IPS DF 4.7 (cell line): Measurements from ENCODE around the gene INHBC.
A peak's percentile ranks its signal among the peaks of the same experiment; 100 is the strongest.
"Not testable (repeated sequence)": the region's sequence is repeated elsewhere in the genome, so short reads cannot be mapped to it uniquely, and the experiment has no call there.

ENCODE experiments used
- DNase-seq: peaks from one replicate; pipeline ENCODE4 v3.0.0-alpha.2; 2013; ENCODE audit warnings: low spot score; ENCODE audit errors: extremely low read depth

The INHBC gene

DNA sequence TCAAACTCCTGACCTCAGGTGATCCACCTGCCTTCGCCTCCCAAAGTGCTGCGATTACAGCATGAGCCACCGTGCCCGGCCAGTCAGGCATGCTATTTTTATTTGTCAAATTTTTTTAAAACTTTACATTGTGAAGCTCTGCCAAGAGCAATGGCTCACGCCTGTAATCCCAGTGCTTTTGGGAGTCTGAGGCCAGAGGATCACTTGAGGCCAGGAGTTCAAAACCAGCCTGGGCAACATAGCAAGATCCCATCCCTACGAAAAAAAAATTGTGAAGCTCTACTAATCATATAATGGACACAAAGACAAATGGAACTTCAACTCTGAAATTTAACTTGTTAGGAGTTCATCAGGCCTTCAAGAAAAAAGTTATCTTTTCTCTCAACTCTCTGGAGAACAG is 5.6 kb upstream of the INHBC start:
- no peak for DNase-seq

DNA sequence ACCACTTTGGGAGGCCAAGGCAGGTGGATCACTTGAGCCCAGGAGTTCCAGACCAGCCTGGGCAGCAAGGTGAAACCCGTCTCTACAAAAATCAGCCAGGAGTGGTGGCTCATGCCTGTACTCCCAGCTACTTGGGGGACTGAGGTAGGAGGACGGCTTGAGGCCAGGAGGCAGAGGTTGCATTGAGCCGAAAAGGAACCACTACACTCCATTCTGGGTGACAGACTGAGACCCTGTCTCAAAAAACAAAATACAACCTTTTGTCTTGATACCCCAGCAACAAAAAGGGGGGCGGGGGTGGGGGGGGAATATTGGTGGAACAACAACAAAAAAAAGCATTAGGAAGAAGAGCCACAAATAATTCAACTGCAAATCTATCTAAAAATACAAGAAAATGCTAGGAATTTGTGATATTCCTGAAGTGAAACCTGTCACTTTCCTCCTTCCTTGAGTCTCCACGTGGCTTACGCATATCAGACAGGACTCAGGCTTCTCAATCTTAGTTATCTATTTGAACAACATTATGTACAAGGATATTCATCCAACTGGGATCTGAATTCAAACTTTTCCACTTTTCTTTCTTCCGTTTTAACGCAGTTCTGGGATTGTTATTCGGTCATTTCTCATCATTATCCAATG is 5.0 kb upstream of the INHBC start:
- no peak for DNase-seq

DNA sequence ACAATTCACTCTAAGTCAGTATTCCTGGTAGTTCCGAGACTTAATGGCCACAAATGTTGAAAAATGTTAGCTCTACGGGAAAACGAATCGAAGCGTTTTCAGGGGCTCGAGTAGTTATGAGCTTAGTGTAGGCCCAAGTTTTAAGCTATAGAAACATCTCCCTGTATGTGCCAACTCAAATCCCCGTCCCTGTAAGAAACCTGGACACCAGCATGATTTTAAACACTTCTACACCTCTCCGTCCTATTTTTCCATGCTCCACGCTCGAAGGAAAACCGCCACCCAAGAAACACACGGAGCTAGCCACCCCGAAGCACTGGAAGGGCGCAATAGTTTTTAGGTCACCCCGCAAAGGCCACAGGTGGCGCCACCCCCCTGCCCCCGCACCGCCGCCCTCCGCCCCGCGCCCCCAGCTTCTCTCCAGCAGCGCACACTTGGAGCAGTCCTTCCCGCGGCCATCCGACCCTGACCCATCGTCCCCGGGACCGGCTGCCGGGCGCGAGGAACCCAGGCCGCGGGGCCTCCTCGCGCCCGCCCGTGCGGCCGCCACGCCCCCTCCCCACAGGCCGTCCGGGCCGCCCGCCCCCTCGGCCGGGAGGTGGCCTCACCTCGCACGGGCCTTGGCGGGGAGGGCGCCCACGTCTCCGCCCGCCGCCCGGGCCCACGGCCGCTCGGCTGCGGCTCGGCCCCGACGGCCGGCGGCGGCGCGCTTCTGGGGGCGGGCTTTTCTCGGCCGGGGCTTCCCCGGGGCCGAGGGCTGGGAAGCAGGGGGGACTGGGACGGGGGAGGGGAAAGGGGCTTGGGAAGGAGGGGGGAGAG is 4.3 kb upstream of the INHBC start:
- no peak for DNase-seq

DNA sequence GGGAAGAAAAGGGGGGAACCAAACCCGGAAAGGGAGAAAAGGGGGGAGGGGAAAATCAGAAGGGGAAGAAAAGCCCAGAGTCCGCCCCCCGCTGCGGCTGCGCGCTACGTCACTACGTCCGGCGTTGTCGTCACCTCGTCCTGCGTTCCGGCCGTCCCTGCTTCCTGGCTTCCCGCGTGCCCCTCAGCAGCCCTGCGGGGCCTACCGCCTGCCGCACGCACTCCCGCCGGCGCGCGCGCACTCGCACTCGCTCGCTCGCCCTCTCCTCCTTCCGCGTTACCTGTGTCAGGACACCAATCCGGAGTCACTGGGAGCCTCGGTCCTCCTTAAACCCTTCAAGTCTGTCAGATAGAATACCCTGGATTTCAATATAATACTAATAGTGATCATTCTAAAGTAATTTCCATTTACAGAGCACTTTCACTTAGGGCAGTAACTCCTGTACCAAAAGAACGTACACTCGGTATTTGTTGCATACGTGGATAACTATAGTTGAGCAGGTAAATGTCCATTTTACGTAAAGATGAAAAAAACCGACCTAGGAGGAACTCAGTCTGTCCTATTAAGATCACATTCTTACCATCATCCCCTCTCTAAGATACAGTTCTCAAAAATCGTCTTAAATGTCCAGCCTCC is 3.5 kb upstream of the INHBC start, which contains the start of gene R3HDM2:
Gene R3HDM2, minus strand, starts transcription at position 113 of the 636 bp plus-strand sequence. CDS start 120,615 bp downstream, outside the sequence.
- peak; percentile 86 for DNase-seq

DNA sequence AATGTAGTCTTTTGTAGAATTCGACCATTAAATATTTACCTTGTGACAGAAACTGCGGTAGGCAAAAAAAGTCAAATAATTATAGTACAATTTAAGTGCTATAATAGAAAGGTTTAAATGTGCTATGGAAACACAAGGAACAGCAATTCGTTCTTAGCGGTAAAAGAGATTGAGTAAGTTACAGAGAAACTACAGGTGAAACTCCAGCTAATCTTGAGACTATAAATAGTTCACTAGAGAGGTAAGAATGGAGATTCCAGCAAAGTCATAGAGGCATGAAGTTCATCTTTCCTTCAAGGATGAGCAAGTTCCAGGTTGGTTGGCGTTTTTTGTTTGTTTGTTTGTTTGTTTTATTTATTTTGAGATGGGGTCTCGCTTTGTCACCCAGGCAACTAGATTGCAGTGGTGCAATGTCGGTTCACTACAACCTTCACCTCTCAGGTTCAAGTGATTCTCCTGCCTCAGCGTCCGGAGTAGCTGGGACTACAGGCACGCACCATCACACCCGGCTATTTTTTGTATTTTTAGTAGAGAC is 2.9 kb upstream of the INHBC start:
- DNase-seq, result no peak

DNA sequence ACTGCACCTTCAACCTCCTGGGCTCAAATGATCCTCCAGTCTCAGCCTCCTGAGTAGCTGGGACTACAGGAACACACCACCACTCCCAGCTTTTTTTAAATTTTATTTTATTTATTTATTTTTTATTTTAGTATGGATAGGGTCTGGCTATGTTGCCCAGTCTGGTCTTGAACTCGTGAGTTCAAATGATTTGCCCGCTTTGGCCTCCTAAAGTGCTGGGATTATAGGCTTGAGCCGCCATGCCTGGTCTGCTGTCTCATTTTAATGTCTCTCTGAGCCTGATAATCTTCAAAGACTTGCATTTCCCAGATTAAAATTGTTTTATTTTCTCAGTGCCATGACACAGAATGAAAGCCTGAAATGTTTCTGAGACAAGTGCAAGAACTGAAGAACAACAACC is 1.2 kb upstream of the INHBC start:
- no peak for DNase-seq

DNA sequence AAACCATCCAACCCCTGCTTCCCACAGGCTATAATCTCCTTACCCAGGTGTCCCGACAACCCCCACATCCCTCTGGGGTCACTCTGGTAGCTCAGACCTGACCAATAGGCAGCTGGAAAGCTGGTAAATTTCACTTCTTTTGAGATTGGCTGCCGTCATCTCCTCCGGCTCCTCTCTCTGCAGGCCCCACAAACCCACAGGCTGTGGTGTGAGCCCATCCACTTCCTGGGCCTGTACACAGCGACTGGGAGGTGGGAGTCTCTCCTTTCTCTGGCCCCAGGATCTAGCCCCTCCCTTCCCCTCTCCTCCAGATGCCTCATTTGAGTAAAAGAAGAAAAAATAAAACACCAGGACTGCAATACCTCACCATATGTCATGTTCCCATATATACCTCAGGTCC is 709 bp downstream of the INHBC start:
- DNase-seq, result no peak

DNA sequence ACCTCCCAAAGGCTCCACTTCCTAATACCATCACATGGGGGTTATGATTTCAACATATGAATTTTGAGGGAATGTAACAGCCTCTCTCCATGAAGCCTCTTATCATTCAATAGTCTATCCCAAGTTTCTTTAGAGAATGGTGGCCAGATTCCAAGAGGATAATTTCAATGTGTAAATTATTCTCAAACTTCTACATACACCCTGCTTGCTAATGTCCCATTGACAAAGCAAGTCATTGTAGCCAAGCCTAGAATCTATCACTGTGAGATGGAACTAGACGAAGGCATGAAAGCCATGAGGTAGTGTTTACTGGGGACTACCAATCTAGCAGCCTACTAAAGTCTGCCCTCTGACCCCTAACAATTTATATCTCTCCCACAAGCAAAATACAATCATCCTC is 3.8 kb downstream of the INHBC start:
- DNase-seq, result no peak

DNA sequence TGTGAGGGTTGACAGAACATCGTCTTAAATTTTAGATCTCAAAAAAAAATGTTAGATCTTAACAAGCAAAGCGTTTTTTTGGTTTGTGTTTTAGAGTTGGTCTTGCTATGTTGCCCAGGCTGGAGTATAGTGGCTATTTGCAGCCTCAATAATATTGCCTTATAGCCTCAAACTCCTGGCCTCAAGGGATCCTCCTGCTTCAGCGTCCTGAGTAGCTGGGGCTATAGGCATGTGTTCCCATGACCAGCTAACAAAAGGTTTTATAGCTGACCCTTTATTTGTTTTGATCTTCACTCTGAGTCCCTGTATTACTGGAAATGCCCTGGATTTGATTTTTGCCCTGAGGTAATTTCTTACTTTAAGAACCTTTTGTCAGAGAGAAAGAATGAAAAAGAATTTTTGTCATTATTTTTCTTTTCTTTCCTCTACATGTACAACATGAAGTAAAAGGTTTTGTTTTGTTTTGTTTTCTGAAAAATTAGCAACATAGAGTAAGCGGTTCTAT is 5.2 kb downstream of the INHBC start:
- DNase-seq, result no peak

DNA sequence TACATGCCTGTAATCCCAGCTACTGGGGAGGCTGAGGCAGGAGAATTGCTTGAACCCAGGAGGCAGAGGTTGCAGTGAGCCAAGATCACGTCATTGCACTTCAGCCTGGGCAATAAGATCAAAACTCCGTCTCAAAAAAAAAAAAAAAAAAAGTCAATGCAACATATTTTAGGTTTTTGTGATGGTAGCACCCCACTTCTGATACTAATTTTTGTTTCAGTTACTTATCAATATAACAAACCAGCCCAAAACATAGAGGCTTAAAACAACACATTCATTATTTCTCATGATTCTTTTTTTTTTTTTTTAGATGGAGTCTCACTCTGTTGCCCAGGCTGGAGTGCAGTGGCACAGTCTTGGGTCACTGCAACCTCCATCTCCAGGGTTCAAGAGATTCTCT is 6.8 kb downstream of the INHBC start:
- DNase-seq, result not testable (repeated sequence)

DNA sequence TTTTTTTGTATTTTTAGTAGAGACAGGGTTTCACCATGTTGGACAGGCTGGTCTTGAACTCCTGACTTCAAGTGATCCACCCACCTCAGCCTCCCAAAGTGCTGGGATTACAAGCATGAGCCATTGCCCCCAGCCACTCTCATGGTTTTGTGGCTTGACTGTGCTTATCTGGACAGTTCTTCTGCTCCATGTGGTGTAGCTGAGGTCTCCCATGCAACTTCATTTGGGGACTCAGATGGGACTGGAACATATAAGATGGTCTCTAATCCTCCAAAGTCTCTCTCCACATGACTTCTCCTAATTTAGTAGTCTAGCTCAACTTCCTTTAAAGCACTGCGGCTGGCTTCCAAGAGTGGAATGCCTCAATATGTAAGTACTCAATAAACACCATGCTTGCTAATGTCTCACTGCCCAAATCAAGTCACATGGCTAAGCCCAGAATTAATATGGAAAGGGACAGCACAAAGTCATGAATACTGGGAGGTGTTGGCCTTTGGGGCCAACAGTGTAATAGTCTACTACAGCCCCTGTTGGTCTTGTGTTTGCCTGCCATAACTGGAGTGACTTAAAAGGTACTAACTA is 7.4 kb downstream of the INHBC start:
- DNase-seq, result no peak

DNA sequence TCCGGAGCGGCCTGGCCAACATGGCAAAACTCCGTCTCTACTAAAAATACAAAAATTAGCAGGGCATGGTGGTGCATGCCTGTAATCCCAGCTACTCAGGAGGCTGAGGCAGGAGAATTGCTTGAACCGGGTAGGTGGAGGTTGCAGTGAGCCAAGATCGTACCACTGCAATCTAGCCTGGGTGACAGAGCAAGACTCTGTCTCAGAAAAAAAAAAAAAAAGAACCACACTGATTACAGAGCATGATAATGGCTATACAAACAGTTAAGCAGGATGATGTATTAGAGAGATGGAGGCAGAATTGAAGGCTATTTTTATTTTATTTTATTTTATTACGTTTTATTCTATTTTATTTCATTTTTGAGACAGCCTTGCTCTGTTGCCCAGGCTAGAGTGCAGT is 9.8 kb downstream of the INHBC start:
- DNase-seq, result not testable (repeated sequence)

DNA sequence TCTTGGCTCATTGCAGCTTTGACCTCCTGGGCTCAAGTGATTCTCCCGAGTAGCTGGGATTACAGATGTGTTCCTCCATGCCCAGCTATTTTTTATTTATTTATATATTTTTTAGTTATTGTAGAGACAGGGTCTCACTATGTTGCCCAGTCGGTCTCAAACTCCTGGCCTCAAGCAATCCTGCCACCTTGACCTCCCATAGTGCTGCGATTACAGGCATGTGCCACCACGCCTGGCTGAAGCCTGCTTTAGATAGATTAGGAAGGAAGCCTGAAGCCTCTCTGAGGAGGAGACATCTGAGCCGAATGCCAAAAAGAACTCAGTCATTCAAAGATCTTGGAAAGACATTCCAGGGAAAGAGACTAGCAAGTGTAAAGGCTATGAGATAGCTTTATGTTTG is 10.2 kb downstream of the INHBC start:
- no peak for DNase-seq

DNA sequence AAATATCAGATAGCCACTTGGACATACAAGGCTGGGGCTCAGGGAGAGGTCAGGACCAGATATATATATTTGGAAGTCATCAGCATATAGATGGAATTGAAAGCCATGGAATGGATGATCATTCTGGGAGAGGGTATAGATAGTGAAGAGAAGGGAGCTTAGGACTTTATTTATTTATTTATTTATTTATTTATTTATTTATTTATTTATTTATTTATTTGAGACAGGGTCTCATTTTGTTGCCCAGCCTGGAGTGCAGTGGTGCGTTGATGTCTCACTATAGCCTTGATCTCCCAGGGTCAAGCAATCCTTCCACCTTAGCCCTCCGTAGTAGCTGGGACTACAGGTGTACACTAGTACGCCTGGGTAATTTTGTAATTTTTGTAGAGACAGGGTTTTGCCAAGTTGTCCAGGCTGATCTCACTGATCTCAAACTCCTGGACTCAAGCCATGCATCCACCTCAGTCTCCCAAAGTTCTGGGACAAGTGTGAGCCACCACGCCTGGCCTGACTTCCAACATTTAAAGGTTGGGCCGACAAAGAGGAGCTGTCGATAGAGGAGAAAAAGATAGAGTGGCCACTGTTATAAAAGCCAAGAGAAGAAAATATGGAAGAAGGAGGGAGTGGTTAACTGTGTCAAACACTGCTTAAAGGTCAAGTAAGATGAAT is 11.8 kb downstream of the INHBC start:
- DNase-seq, result no peak

DNA sequence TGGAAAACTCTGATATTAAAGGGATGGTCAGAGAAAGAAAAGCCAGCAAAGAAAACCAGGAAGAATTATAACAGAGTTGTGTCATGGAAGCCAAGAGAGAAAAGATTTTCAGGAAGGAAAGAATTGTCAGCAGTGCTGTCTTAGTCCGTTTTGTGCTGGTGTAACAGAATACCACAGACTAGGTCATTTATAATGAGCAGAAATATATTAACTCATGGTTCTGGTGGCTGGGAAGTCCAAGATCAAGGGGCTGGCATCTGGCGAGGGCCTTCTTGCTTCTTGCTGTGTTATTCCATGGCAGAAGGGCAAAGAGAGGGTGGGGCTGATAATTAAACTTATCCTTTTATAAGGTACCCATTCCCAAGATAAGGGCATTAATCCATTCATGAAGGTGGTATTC is 14.1 kb downstream of the INHBC start:
- no peak for DNase-seq

DNA sequence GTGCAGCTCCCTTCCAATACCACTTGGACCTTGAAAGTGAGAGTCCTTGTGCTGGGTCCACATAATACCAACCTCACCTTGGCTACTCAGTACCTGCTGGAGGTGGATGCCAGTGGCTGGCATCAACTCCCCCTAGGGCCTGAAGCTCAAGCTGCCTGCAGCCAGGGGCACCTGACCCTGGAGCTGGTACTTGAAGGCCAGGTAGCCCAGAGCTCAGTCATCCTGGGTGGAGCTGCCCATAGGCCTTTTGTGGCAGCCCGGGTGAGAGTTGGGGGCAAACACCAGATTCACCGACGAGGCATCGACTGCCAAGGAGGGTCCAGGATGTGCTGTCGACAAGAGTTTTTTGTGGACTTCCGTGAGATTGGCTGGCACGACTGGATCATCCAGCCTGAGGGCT is 14.8 kb downstream of the INHBC start:
- DNase-seq, result no peak

DNA sequence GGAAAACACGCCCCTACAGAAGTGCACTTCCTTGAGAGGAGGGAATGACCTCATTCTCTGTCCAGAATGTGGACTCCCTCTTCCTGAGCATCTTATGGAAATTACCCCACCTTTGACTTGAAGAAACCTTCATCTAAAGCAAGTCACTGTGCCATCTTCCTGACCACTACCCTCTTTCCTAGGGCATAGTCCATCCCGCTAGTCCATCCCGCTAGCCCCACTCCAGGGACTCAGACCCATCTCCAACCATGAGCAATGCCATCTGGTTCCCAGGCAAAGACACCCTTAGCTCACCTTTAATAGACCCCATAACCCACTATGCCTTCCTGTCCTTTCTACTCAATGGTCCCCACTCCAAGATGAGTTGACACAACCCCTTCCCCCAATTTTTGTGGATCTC is 15.5 kb downstream of the INHBC start:
- no peak for DNase-seq

DNA sequence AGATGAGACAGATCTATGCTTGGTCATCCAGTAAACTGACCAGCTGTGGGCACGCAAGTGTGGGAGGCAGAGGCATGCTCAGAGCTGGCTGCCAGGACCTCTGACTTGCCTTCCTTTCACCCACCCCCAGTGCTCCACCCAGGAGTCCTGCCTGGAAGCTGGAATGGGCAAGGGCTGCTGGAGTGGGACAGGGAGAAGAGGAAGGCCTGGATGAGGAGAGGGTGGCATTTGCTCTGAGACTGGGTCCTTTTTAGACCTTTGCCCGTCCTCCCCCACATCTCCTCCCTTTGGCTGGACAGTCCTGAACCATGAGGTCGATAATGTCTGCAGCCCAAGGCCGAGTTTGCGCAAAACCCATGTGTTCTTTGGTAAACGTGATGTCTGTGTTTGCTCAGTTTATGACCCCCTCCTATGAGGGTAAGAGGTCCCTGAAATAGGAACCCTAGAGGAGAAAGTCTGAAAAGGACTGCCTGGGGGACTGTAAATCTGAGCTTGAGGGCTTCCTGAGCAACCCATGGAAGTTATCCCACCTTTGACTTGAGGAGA is 16.7 kb downstream of the INHBC start:
- DNase-seq, result no peak

DNA sequence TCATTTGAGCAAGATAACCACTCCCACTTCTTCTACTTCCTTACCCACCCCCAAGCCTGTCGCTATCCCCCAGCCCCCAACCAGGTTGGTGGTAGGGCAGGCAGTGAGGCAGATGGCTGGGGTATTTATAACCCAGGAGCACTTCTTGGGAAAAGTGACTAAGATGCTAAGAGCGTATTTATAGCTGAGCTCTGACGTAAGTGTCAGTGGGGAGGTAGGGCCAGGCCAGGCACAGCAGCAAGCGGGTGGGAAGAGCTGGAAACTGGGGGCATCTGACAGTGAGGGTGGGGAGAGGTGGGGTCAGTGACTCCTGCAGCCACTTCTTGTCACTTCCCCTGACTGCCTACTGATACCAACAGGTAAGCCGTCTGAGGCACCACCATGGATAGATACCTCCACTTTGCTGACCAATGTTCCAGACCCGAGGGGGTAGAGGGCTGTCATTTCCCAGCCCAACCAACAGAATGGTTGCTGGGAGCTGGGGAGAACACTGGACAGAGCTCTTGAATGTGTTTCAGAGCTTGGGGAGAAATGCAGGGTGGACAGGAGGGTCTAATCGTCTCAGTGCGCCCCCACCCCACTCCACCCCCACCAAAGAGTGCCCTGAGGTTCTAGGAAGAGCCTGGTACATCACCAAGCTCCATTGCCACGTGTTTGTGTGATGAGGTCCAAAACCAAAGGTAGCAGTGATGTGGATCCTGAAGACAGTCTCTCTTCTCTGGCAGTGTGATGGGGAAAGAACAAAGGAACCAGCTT is 17.8 kb downstream of the INHBC start:
- DNase-seq, result no peak

DNA sequence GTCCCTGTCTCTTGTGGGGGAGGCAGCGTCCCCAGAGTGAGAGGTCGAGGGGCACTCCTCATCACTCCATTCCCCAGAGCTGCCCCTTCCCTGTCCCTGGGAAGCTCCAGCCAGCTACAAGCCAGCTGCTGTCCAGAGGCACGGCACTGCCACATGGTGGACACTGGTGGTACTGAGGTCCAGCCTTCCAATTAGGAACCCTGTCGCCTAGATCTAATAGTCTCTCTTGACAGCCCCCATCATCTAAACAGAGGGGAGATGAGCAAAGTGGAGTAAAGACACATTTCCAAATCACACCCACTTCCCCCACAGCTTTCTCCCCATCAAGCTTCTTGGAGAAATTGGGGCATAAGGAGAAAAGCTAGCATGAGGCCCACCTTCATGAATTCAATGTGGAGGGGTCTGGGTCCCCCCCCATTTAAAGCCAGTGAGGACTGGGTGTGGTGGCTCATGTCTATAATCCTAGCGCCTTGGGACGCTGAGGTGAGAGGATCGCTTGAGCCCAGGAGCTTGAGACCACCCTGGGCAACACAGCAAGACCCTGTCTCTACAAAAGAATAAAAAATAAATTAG is 18.4 kb downstream of the INHBC start:
- no peak for DNase-seq
